ENCODE results near the gene UFL1.
"Not testable (repeated sequence)": the region's sequence is repeated elsewhere in the genome, so short reads cannot be mapped to it uniquely, and the experiment has no call there.

Gene UFL1

DNA sequence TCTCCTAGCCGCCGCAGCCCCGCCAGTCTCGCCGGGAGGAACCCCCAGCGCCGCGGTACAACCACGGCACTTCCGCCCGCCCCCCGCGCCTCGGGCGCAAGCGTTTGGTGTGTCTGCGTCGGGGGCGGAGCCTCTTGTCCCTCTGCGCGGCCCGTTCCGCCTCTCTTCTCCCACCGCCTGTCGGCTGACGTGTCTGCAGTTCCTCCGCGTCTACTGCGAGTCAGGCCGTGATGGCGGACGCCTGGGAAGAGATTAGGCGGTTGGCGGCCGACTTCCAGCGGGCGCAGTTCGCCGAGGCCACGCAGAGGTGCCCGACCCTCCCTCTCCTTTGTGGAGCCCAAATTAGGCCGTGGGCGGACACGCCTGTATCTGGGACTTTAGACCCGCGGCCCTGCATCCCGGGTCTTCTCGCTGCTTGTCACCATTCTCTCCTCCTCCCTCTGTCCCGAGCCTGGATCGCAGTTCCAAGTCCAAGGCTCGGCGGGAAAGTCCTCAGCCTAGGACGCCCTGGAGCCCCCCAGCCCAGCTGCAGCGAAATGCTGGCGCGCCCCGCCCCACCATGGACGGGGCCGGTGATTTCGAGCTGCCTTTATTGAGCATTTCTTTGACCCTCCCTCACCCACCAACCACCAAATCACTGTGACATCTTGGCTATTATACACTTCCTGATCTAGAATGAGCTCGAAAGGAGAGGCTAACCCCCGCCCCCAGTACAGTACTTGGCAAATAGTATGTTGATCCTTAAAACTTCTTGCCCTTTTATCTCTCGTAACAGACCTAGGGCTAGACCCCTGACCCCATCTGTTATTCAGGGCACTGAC is at the start of gene UFL1:
TSS of gene UFL1 (plus strand) at position 163 of the 821 bp plus-strand sequence. CDS start at position 231, 68 bp downstream.
- DNase-seq (ENCODE audit: low read depth), result peak; percentile 68

DNA sequence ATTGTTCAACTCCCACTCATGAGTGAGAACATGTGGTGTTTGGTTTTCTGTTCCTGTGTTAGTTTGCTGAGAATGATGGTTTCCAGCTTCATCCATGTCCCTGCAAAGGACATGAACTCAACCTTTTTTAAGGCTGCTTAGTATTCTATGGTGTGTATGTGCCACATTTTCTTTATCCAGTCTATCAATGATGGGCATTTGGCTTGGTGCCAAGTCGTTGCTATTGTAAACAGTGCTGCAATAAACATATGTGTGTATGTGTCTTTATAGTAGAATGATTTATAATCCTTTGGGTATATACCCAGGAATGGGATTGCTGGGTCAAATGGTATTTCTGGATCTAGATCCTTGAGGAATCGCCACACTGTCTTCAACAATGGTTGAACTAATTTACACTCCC is 49.3 kb upstream of the UFL1 start:
- not testable (repeated sequence) for DNase-seq (ENCODE audit: low read depth)

DNA sequence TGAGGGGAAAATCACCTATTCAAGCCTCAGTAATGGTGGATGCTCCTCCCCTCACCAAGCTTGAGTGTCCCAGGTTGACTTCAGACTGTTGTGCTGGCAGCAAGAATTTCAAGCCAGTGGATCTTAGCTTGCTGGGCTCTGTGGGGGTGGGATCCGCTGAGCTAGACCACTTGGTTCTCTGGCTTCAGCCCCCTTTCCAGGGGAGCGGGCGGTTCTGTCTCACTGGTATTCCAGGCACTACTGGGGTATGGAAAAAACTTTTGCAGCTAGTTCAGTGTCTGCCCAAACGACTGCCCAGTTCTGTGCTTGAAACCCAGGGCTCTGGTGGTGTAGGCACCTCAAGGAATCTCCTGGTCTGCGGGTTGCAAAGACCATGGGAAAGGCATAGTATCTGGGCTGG is 42.9 kb upstream of the UFL1 start:
- DNase-seq (ENCODE audit: low read depth), result no peak

DNA sequence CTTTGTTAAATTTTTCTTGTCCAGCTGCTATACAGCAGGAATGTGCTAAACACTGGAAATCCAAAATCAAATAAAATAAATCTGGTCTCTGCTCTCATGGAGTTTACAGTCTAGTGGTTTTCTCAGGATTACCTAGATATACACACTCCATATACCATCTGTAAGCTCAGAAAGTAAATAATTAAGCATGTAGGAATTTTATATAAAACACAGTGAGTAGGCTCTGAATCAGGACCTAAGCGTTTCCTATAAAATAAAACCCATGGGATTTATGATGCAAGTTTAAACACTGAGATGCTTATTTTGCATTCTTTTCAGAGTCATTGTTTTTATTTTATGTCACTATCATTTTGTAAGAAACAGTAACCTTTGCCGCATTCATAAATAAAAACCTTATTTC is 29.7 kb upstream of the UFL1 start:
- DNase-seq (ENCODE audit: low read depth), result no peak

DNA sequence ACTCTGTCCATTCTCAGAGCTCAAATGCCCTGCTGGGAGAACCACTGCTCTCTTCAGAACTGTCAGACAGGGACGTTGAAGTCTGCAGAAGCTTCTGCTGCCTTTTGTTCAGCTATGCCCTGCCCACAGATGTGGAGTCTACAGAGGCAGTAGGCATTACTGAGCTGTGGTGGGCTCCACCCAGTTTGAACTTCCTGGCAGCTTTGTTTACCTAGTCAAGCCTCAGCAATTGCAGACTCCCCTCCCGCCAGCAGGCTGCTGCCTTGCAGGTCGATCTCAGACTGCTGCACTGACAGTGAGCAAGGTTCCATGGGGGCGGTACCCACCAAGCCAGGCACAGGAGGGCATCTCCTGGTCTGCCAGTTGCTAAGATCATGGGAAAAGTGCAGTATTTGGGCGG is 21.8 kb upstream of the UFL1 start:
- no peak for DNase-seq (ENCODE audit: low read depth)

DNA sequence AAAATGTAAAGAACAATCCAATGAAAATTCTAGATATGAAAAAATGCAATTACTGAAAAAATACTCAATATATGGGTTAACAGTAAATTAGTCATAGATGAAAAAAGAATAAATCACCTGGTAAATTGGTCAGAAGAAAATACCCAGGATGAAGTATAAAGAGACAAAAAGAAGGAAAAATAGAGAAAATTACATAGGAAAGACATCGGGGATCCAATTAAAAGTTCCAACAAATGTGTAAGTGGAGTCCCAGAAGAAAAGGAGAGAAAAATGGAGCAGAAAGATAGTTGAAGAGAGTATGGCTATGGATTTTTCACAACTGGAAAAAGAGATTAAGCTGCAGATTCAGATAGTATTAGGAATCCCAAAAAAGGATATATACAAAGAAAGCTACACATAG is 18.7 kb upstream of the UFL1 start:
- no peak for DNase-seq (ENCODE audit: low read depth)

DNA sequence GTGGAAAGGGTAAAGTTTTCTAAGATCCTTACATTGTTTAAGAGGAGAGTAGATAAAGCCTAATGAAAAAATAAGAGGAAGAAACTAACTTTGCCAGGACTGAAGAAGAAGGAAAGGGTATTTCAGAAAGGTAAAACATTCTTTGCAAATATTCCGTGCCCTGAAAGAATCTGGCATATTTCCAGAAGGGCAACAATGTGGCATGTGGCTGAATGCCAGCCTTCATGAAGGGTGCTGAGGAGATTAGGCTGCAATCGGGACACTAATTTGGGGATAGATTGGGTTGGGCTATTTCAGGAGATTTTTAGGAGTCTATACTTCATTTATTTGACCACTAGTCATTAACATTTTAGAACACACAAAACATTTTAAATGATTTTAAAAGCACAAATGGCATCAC is 16.2 kb upstream of the UFL1 start:
- no peak for DNase-seq (ENCODE audit: low read depth)

DNA sequence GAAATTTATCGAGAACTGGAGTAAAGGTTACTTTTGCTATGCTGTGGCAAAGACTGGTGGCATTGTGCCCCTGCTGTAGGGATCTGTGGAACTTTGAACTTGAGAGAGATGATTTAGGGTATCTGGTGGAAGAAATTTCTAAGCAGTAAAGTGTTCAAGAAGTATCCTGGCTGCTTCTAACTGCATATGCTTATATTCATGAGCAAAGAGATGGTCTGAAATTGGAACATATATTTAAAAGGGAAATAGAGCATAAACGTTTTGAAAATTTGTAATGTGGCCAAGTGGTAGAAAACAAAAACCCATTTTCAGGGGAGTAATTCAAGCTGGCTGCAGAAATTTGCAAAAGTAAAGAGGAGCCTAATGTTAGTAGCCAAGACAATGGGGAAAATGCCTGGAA is 12.3 kb upstream of the UFL1 start:
- DNase-seq (ENCODE audit: low read depth), result no peak

DNA sequence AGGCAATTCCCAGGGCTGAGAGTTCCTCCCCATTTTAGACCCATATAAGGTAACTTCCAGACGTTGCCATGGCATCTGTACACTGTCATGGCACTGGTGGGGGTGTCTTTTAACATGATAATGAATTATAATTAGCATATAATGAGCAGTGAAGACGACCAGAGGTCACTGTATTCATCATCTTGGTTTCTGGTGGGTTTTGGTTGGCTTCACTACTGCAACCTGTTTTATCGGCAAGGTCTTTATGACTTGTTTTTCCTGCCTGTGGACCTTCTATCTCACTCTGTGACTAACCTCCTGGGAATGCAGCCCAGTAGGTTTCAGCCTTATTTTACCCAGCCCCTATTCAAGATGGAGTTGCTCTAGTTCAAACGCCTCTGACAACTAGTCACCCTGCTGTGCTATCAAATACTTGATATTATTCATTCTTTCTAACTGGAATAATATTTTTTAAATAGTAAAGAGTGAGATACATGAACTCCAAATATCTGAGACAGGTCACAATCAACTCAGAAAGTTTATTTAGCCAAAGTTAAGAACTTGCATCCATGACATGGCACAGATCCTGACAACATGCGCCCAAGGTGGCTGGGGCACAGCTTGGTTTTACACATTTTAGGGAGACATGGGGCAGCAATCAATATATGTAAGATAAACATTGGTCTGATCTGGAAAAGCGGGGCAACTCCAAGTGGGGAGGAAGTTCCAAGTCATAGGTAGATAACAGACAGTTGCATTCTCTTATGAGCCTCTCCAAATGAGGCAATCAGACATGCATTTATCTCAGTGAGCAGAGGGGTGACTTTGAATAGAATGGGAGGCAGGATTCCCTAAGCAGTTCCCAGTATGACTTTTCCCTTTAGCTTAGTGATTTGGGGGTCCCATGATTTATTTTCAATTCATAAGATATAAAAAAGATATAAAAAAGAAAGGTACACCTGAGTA is 1.2 kb upstream of the UFL1 start:
- DNase-seq (ENCODE audit: low read depth), result no peak

DNA sequence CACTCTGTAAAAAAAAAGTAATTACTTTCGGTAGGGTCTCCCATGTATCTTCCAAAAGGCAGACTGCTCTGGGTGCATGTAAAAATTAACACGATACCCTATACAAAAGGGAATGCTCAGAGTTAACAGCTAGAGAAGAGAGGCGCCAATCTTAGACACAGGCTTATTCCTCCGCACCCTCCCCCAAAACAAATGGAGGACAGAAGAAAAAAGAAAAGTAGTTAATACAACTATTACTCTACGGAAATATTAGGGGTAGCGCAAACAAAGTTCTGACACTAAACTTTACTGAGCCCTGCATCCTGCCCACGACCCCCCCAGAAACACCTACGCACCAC is 331 bp upstream of the UFL1 start:
- no peak for DNase-seq (ENCODE audit: low read depth)

DNA sequence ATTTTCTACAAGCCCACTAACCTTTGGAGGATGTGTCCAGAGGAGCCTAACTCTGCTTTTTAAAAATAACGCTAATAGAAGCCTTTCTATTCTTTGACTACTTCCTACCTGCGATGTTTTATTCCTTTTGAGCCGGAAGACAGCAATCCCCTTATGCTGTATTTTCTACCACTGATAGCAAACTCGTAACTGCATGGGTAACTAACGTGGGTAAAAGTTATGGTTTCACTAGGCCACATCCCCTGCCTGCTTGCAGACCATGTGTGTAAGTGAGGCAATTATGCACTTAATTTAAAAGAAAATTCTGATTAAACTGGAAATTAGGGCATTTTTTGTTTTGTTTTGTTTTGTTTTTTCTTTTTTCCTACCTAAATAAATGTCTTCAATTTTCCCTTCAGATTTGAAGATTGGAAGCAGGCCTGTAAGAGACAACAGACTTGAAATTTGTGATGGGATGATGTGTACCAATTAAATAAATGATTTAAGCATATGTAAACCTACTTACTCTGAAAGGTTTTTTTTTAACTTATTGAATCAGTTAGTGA is 931 bp downstream of the UFL1 start:
- no peak for DNase-seq (ENCODE audit: low read depth)

DNA sequence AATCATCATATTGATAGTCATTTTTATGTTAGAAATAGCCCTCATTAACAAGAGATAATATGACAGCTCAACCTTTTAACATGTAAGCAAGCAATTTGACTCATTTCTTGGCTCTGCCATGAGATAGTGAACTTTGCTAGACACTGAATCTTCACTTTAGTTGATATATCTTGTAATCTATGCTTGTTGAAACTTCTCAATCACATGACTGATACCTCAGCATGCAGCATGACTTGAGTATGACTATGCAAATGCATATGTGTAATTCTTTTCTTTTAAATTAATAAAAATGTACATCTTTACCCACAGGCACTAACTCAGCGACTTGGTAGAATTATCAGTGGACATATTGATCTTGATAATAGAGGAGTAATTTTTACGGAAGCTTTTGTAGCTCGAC is 6.6 kb downstream of the UFL1 start:
- no peak for DNase-seq (ENCODE audit: low read depth)

DNA sequence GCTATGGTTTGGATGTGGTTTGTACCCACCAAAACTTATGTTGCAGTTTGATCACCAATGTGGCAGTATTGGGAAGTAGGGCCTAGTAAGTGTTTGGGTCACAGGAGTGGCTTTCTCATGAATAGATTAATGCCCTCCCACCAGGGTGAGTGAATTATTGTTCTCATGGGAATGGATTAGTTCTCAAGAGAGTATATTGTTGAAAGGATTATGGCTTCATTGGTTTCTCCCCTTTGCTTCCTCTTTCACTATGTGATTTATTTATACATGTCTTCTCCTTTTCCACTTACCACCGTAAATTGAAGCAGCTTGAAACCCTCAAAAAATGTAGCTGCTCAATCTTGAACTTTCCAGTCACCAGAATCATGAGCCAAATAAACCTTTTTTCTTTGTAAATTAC is 10.8 kb downstream of the UFL1 start:
- no peak for DNase-seq (ENCODE audit: low read depth)

DNA sequence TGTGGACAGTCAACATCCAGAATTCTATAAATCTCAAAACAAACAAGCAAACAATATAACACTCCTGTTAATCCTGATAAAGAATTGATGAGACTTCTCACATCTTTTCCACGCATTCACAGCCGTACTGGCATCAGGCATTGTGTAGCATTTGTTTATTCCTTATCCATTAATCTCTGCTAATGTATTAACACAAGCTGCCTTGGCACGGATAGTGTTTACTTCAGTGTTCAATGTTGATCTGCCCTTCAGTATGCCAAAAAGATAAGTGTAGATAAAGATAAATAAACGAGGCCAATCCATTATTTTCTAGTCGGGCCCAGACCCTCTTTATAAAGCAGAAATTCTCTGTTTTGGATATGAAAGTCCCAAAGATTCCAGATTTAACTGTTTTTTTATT is 16.1 kb downstream of the UFL1 start:
- no peak for DNase-seq (ENCODE audit: low read depth)

DNA sequence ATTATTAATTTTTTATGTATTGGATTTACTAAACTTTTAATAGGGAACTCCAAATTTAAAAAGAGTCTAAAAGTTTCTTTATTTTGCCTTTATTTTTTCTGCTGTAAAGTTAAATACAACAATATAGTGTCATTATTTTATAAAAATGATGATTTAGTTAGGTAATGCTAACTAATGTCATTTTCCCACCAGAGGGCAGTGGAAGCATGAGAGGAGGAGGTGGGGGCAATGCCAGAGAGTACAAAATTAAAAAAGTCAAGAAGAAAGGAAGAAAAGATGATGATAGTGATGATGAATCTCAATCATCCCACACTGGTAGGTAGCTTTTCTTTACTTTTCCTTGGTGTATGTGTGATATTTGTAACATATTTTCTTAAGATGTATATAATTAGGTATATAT is 21.1 kb downstream of the UFL1 start:
- DNase-seq (ENCODE audit: low read depth), result no peak

DNA sequence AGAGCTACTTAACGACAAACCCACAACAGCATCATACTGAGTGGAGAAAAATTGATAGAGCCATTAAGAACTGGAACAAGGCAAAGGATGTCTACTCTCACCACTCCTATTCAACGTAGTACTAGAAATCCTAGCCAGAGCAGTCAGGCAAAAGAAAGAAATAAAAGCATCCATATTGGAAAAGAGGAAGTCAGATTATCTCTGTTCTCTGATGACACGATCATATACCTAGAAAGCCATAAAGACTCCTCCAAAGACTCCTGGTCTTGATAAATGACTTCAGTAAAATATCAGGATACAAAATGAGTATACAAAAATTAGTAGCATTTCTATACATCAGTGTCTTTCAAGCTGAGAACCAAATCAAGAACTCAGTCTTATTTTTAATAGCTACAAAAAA is 24.3 kb downstream of the UFL1 start:
- DNase-seq (ENCODE audit: low read depth), result no peak

DNA sequence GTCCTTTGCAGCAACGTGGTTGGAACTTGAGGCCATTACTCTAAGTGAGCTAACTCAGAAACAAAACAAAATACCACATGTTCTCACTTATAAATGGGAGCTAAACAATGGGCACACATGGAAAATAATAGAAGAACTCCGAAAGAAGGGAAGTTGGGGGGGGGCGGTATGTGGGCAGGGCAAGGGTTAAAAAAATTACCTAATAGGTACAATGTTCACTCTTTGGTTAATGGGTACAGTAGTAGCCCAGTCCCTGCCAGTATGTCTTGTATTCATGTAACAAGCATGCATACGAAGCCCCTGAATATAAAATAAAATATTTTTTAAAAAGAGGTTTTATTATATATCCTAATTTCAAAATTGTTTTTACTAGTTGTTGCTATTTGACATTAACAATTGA is 26.0 kb downstream of the UFL1 start:
- DNase-seq (ENCODE audit: low read depth), result no peak

DNA sequence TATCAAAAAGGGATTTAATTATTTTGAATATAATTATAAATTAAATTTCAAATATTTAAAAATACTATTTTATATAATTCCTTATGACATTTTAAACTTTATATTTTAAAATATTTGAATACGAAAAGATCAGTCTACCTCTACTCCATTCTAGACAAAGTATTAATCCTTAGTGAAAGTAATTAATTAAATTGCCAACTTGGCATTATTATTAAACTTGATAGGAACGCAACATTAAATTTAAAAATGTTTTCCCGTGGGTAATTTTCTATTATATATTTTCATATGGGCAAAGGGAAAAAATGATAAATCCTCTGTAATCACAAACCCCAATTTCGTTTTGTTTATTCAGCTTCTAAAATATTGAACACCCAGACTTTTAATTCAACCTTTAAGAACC is 33.0 kb downstream of the UFL1 start:
- DNase-seq (ENCODE audit: low read depth), result no peak

DNA sequence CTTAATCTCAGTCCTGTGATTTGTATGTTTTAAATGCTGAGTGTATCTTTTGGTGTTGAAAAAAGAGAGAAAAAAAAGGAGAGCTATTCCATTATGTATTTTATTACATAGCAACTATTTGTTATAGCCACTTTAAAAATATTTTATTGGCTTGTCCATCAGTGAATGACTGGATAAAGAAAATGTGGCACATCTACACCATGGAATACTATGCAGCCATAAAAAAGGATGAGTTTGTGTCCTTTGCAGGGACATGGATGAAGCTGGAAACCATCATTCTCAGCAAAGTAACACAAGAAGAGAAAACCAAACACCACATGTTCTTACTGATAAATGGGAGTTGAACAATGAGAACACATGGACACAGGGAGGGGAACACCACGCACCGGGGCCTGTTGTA is 38.1 kb downstream of the UFL1 start:
- not testable (repeated sequence) for DNase-seq (ENCODE audit: low read depth)

DNA sequence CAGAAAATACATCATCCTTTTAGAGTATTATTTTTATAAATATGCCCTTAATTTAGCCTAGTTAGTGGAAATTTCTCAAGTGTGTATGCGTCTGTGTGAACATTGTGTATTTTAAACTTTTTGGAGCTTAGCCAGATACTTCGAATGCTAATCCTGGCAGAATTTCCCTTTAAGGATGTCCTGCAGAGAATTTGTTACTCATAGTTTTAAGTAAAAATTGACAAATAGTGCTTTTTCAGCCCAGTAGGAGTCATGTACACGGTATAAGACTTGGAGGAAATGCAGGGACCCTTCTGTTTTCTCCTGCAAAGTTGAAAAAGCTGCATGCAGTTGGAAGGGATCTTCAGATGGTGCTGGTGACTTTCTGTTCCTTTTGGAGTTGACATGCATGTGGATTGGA is 41.3 kb downstream of the UFL1 start, which contains the start of gene FHL5:
TSS of gene FHL5 (plus strand) at position 243 of the 400 bp plus-strand sequence. CDS start 40,486 bp downstream, outside the sequence.
- no peak for DNase-seq (ENCODE audit: low read depth)

DNA sequence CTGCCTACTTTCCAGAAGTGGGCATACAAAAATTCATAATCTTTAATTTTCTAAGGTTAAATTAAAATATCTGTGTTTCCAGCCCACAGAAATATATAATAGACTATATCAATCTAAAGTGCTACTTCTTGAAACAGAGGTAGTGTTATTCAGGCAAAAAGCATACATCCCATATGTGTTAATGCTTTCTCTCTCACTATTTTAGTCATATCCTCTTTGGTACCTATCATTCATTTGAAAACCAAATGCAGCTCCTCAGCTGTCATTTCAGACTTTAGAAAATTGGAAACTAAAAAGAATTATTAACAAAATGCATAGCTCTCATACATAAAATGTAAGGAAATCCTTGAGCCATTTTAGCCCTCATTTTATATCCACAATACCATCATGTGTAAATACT is 42.2 kb downstream of the UFL1 start:
- no peak for DNase-seq (ENCODE audit: low read depth)

DNA sequence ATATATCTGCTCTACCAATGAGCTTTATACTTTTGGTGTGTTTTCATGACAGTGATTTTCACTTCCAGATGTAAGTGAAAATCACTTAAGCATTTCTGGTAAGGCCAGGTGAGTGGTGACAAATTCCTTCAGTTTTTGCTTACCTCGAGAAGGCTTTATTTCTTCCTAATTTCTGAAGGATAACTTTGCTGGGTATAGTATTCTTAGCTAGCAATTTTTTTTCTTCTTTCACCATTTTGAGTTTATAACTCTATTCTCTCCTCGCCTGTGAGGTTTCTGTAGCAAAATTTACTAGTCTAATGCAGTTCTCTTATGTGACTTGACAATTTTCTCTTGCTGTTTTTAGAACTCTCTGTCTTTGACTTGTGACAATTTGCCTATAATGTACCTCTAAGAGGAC is 48.4 kb downstream of the UFL1 start:
- no peak for DNase-seq (ENCODE audit: low read depth)

DNA sequence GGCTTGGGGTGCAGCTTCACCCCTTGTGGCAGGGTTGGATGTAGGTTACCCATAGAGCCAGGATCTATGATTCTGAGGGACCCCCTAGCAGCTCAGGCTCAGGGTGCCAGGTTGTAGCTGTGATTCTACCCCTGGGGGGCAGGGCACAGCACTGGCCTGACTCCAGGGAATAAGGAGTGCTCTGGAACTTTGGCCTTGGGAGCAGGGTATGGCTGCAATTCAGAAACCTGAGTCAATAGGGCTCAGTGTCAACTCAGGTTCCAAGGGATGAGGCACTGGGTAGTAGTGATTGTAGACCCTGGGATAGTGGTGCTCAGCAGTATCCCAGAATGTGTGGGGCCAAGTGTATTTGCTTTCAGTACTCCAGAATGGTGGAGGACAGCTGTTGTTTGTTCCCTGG is 49.9 kb downstream of the UFL1 start:
- no peak for DNase-seq (ENCODE audit: low read depth)

All from HS-5 (cell line).